ENCODE data around the gene ALPK1.
"Not testable (repeated sequence)": the region's sequence is repeated elsewhere in the genome, so short reads cannot be mapped to it uniquely, and the experiment has no call there.

ALPK1 gene

GRCh38 chr4:112381996-112382692, 85.0 kb downstream of the ALPK1 start:
- no peak for DNase-seq

- DNase-seq = no peak
Observed at GRCh38 chr4:112386071-112386470, 88.9 kb downstream of the ALPK1 start.

- DNase-seq = no peak
Observed at GRCh38 chr4:112402098-112402497, 104.9 kb downstream of the ALPK1 start.

GRCh38 chr4:112403101-112403945, 106.2 kb downstream of the ALPK1 start:
- DNase-seq = no peak

GRCh38 chr4:112410364-112410763, 113.2 kb downstream of the ALPK1 start:
- DNase-seq = no peak

GRCh38 chr4:112410804-112411203, 113.6 kb downstream of the ALPK1 start:
- no peak for DNase-seq

GRCh38 chr4:112411781-112412550, 114.8 kb downstream of the ALPK1 start:
- no peak for DNase-seq

GRCh38 chr4:112416464-112416863, 119.3 kb downstream of the ALPK1 start:
- DNase-seq = peak; percentile 35

- DNase-seq = no peak
Observed at GRCh38 chr4:112418092-112418491, 120.9 kb downstream of the ALPK1 start.

GRCh38 chr4:112421911-112422310, 124.7 kb downstream of the ALPK1 start:
- DNase-seq = no peak

GRCh38 chr4:112422644-112423043, 125.5 kb downstream of the ALPK1 start:
- no peak for DNase-seq

- no peak for DNase-seq
Observed at GRCh38 chr4:112423591-112423990, 126.4 kb downstream of the ALPK1 start.

- no peak for DNase-seq
Observed at GRCh38 chr4:112425823-112426222, 128.7 kb downstream of the ALPK1 start.

GRCh38 chr4:112426416-112426815, 129.2 kb downstream of the ALPK1 start:
- DNase-seq = no peak

- DNase-seq = no peak
Observed at GRCh38 chr4:112431158-112431557, 134.0 kb downstream of the ALPK1 start.

GRCh38 chr4:112436987-112437386, 139.8 kb downstream of the ALPK1 start:
- no peak for DNase-seq

- DNase-seq = not testable (repeated sequence)
Observed at GRCh38 chr4:112442226-112442625, 145.1 kb downstream of the ALPK1 start.

- DNase-seq = no peak
Observed at GRCh38 chr4:112448306-112449132, 151.3 kb downstream of the ALPK1 start.

- no peak for DNase-seq
Observed at GRCh38 chr4:112449708-112450107, 152.5 kb downstream of the ALPK1 start.

GRCh38 chr4:112451104-112451503, 153.9 kb downstream of the ALPK1 start:
- no peak for DNase-seq

GRCh38 chr4:112451831-112452230, 154.7 kb downstream of the ALPK1 start:
- DNase-seq = no peak

- no peak for DNase-seq
Observed at GRCh38 chr4:112453321-112453720, 156.2 kb downstream of the ALPK1 start.

- no peak for DNase-seq
Observed at GRCh38 chr4:112472318-112472717, 175.1 kb downstream of the ALPK1 start.

Measured in kidney glomerular epithelial cell (primary cell).